B cell (primary cell): ENCODE data around the gene PARVG.

ENCODE experiments used
- EZH2 ChIP-seq: IDR thresholded peaks from 2 replicates; pipeline ENCODE4 v1.6.1; 2012; ENCODE audit warnings: borderline replicate concordance, low read depth, mild to moderate bottlenecking, moderate library complexity, low read length; ENCODE audit not compliant: insufficient read depth, poor library complexity, severe bottlenecking
- TF ChIP-seq, protein P1 (sequence below): fragments of 200-600 bp; IDR thresholded peaks from one replicate; pipeline ENCODE4 v1.8.0; 2022; ENCODE audit warnings: antibody characterized with exemption, mild to moderate bottlenecking

DNA sequence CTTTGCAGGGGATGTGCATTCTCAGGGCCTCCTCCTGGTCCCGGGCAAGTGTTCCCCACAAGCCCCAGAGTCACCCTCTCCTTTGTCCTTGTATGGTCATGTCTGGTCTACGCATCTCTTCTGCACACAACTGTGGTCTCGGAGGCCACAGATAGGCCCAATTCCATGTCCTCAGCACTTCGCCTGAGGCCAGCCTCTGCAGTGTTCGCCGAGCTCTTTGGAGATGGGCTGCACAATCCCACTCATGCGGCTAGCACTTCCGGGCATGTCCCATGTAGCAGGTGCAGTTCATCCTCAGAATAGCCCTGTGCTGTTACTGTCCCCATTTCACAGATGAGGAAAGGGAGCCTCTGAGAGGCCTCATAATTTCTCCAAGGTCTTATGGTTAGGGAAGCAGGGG, 7.6 kb downstream of the PARVG start:
- TF ChIP-seq, protein P1, sequence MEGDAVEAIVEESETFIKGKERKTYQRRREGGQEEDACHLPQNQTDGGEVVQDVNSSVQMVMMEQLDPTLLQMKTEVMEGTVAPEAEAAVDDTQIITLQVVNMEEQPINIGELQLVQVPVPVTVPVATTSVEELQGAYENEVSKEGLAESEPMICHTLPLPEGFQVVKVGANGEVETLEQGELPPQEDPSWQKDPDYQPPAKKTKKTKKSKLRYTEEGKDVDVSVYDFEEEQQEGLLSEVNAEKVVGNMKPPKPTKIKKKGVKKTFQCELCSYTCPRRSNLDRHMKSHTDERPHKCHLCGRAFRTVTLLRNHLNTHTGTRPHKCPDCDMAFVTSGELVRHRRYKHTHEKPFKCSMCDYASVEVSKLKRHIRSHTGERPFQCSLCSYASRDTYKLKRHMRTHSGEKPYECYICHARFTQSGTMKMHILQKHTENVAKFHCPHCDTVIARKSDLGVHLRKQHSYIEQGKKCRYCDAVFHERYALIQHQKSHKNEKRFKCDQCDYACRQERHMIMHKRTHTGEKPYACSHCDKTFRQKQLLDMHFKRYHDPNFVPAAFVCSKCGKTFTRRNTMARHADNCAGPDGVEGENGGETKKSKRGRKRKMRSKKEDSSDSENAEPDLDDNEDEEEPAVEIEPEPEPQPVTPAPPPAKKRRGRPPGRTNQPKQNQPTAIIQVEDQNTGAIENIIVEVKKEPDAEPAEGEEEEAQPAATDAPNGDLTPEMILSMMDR, result no peak
- TF ChIP-seq EZH2, result no peak
